Measurements from ENCODE around the gene CALD1.

The CALD1 gene

DNA sequence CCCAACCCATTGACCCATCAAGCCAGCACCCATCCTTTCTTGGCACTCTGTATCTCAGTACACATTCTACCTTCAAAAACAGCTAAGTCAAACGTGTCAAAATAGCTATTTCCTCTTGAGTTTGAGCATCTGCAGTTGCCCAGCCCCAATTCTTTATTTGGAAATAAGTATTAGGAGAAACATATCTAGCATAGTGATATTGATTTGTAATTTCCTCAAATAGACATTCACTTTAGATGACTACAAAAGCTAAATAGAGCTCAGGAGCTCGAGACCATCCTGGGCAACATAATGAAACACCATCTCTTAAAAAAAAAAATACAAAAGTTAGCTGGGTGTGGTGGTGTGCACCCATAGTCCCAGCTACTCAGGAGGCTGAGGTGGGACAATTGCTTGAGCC, 147.6 kb downstream of the CALD1 start:
- Mint-ChIP-seq H3K4me1 (no peaks in the 10 kb centered on the region), H3K36me3 (ENCODE audit: low read depth) (no peaks in the 10 kb centered on the region), H3K9me3 (peaks cover 2% of the 10 kb centered on the region), H3K4me3 (no peak overlapping the region), H3K27ac (no peak overlapping the region), H3K27me3 (no peaks in the 10 kb centered on the region)
- no peak for DNase-seq
- no peak for ATAC-seq

DNA sequence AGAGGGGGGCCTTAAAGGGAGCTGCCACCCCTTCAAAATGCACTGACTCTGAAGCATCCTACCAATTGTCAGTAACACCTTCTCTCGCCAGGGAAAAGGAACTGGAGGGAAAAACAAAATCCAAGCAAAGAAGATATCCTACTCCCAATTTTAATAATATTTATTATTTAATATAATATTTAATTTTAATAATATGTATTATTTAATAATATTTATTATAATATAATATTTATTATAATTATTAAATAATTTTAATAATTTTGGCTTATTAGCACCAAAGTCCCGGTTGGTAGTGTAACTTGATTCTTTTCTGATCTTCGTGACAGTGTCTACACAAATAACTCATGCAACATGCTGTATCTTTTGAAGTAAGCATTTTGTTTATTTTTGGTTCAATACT, 148.3 kb downstream of the CALD1 start:
- H3K27ac Mint-ChIP-seq, result no peak overlapping the region
- H3K27me3 Mint-ChIP-seq, result no peaks in the 10 kb centered on the region
- H3K4me1 Mint-ChIP-seq, result peaks cover under 1% of the 10 kb centered on the region
- no peak overlapping the region for H3K4me3 Mint-ChIP-seq
- DNase-seq, result no peak
- no peak for ATAC-seq
- no peaks in the 10 kb centered on the region for H3K36me3 Mint-ChIP-seq (ENCODE audit: low read depth)
- H3K9me3 Mint-ChIP-seq, result peaks cover 5% of the 10 kb centered on the region

DNA sequence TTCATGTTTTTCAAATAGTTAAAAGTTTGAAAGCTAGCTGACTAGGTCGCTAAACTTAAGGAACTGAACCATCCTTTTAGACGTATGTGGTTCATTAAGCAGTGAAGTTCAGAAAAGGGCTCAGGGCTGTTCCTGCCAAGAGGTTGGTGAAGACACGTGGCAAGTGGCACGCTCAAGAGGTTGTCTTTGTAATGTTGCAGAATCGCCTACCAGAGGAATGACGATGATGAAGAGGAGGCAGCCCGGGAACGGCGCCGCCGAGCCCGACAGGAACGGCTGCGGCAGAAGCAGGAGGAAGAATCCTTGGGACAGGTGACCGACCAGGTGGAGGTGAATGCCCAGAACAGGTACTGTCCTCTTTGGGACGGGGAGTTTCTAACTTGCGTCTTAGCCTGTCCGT, 149.1 kb downstream of the CALD1 start:
- Mint-ChIP-seq H3K9me3 (peaks cover 10% of the 10 kb centered on the region), H3K27ac (no peak overlapping the region), H3K36me3 (ENCODE audit: low read depth) (no peaks in the 10 kb centered on the region), H3K4me1 (peaks cover 7% of the 10 kb centered on the region), H3K27me3 (peaks cover 5% of the 10 kb centered on the region), H3K4me3 (no peak overlapping the region)
- no peak for DNase-seq
- no peak for ATAC-seq

DNA sequence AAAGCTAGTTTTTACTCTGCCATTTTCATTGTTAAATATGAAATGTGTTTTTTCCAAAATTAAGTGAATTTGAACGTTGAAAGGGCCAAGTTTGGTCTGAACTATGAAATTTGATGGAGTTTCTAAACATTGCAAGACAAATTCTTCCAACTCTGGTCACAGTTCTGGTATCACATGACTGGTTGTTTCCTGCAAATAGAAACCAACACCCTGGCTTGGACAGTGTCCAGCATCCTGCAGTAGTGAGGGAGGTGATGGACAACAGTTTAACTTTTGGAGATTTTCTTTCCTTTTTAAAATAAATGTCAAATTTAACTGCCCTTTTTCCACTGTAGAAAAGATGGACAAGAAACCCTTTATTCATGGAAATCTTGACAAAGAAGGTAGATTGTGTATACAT, 152.1 kb downstream of the CALD1 start:
- Mint-ChIP-seq H3K4me3 (no peak overlapping the region), H3K27ac (no peak overlapping the region), H3K27me3 (peaks cover 5% of the 10 kb centered on the region), H3K4me1 (peaks cover 7% of the 10 kb centered on the region), H3K9me3 (peaks cover 10% of the 10 kb centered on the region), H3K36me3 (ENCODE audit: low read depth) (no peaks in the 10 kb centered on the region)
- DNase-seq (no peak), ATAC-seq (no peak)

DNA sequence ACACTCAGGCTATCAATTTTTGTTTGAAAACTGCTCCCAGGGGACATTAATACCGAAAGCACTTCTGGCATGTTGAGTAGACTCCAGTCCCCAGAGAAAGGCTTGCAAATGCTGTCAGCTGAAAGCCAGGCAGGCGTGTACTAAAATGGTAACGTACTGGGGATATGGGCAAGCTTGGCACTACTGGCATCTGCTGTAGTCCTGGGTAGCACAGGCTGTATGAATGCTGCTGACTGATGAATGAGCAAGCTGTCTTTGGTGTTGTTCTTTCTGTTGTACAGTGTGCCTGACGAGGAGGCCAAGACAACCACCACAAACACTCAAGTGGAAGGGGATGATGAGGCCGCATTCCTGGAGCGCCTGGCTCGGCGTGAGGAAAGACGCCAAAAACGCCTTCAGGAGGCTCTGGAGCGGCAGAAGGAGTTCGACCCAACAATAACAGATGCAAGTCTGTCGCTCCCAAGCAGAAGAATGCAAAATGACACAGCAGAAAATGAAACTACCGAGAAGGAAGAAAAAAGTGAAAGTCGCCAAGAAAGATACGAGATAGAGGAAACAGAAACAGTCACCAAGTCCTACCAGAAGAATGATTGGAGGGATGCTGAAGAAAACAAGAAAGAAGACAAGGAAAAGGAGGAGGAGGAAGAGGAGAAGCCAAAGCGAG, 153.4 kb downstream of the CALD1 start:
- Mint-ChIP-seq H3K4me1 (peaks cover 7% of the 10 kb centered on the region), H3K27me3 (peaks cover 5% of the 10 kb centered on the region), H3K4me3 (peak overlapping the region; percentile 2), H3K27ac (peak overlapping the region; percentile 61), H3K36me3 (ENCODE audit: low read depth) (no peaks in the 10 kb centered on the region), H3K9me3 (peaks cover 10% of the 10 kb centered on the region)
- DNase-seq, result no peak
- no peak for ATAC-seq

DNA sequence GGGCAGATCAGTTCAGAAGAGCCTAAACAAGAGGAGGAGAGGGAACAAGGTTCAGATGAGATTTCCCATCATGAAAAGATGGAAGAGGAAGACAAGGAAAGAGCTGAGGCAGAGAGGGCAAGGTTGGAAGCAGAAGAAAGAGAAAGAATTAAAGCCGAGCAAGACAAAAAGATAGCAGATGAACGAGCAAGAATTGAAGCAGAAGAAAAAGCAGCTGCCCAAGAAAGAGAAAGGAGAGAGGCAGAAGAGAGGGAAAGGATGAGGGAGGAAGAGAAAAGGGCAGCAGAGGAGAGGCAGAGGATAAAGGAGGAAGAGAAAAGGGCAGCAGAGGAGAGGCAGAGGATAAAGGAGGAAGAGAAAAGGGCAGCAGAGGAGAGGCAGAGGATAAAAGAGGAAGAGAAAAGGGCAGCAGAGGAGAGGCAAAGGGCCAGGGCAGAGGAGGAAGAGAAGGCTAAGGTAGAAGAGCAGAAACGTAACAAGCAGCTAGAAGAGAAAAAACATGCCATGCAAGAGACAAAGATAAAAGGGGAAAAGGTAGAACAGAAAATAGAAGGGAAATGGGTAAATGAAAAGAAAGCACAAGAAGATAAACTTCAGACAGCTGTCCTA, 154.1 kb downstream of the CALD1 start:
- DNase-seq (no peak), ATAC-seq (no peak)
- peaks cover 7% of the 10 kb centered on the region for H3K4me1 Mint-ChIP-seq
- peaks cover 5% of the 10 kb centered on the region for H3K27me3 Mint-ChIP-seq
- no peaks in the 10 kb centered on the region for H3K36me3 Mint-ChIP-seq (ENCODE audit: low read depth)
- no peak overlapping the region for H3K4me3 Mint-ChIP-seq
- peaks cover 10% of the 10 kb centered on the region for H3K9me3 Mint-ChIP-seq
- peak overlapping the region; percentile 61 for H3K27ac Mint-ChIP-seq

DNA sequence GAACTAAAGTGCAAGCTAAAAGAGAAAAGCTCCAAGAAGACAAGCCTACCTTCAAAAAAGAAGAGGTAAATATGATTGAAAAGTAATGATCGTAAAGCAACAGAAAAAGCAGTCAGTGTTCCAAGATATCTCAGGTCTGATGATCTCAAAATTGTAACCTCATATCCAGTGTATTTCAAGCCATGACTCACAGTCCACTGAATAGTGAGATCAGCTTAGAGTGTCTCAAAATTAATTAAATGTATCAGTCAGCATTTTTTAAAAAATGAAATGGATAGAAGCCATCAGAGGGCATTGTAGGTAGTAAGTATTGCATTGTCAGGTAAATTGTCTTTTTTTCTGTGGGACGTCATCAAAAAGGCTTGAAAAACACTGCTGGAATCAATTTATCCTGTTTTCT, 156.3 kb downstream of the CALD1 start:
- Mint-ChIP-seq H3K4me3 (no peak overlapping the region), H3K27ac (no peak overlapping the region), H3K9me3 (peaks cover 10% of the 10 kb centered on the region), H3K27me3 (peaks cover 5% of the 10 kb centered on the region), H3K36me3 (ENCODE audit: low read depth) (no peaks in the 10 kb centered on the region), H3K4me1 (peaks cover 7% of the 10 kb centered on the region)
- ATAC-seq, result no peak
- DNase-seq, result no peak

DNA sequence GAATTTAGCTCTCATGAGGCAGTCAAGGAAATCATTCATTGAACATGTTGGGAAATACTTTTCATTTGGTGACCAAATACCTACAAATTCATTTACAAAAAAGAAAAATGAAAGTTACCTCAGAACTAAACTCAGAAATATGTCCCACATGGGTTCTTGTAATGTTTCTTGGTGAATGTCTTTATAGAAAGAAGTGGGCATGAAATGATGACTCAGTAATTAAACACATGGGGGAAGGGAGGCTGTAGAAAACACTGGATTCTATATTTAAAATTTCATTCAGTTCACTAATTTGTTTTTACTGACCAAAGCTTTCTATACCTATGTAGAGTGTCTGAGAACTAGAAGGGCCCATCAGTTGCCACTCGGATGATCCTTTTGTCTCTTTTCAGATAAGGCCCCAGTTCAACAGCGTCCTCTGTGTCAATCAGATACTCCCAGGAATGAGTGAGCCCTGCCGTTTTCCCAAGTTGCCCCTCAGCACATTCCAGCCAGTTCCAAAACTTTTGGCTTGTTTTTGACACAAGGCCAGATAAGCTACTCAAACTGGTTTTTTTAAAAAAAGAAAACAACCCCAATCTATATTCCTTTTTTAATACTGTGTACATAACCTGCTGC, 157.6 kb downstream of the CALD1 start:
- ATAC-seq (no peak), DNase-seq (no peak)
- no peaks in the 10 kb centered on the region for H3K36me3 Mint-ChIP-seq (ENCODE audit: low read depth)
- H3K9me3 Mint-ChIP-seq, result peaks cover 9% of the 10 kb centered on the region
- H3K4me3 Mint-ChIP-seq, result no peak overlapping the region
- H3K27me3 Mint-ChIP-seq, result peaks cover 5% of the 10 kb centered on the region
- H3K4me1 Mint-ChIP-seq, result peaks cover 7% of the 10 kb centered on the region
- H3K27ac Mint-ChIP-seq, result no peak overlapping the region

DNA sequence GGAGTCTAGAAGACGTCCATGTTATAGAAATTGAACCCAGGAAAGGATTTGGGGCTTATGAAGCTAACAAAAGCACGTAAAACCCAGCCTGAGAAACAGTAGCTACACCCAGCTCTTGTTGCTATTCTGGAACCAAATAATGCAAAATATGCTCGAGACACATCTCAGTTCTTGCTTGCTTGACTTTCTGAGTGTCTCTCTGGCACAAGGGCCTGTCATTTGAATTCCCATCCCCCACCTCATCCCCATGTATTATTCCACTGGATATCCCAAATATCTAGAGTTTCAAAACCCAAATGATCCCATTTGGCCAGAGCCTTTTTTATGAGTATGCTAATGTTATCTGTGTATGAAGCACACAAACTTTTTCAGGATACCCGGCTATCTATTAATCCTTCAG, 158.7 kb downstream of the CALD1 start:
- no peak for DNase-seq
- ATAC-seq, result no peak
- H3K36me3 Mint-ChIP-seq (ENCODE audit: low read depth), result no peaks in the 10 kb centered on the region
- peaks cover 3% of the 10 kb centered on the region for H3K9me3 Mint-ChIP-seq
- H3K4me3 Mint-ChIP-seq, result no peak overlapping the region
- peaks cover 3% of the 10 kb centered on the region for H3K27me3 Mint-ChIP-seq
- H3K4me1 Mint-ChIP-seq, result peaks cover 2% of the 10 kb centered on the region
- H3K27ac Mint-ChIP-seq, result no peak overlapping the region

DNA sequence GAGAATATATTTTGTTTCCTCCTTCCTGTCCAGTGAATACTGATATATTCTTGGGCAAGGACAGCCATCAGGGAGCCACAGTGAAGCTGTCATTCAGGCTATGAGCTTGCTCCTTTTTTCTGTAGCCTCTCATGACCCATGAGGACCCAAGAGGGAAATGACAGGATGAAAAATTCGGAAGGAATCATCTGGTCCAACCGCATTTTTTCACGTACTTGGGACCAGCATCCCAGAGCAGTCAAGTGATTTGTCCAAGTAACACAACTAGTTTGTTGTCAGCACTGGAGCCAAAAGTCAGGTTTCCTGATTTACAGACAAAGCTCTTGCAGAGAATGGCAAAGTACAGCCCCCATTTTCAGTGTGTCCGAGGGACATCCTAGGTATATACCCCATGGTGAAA, 159.7 kb downstream of the CALD1 start:
- DNase-seq, result no peak
- H3K27ac Mint-ChIP-seq, result no peak overlapping the region
- H3K9me3 Mint-ChIP-seq, result no peaks in the 10 kb centered on the region
- H3K36me3 Mint-ChIP-seq (ENCODE audit: low read depth), result no peaks in the 10 kb centered on the region
- no peaks in the 10 kb centered on the region for H3K27me3 Mint-ChIP-seq
- no peak overlapping the region for H3K4me3 Mint-ChIP-seq
- no peaks in the 10 kb centered on the region for H3K4me1 Mint-ChIP-seq
- no peak for ATAC-seq

DNA sequence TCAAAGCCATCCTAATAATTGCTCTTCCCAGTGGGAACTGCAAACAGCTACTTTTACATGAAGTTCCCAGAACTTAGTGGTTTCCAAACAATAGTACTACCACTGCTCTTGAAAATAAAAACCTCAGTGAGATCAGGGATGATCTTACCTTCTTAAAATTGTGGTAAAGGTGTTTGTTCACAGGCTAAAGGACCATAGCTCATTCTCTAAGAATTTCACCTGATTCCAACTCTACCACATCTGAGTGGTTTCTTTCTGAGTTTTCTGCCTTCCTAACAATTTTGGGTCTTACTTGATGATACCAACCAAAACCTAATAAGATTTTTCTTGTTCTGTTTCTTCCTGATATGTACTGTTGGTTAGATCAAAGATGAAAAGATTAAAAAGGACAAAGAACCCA, 161.3 kb downstream of the CALD1 start:
- H3K4me3 Mint-ChIP-seq, result no peak overlapping the region
- no peak overlapping the region for H3K27ac Mint-ChIP-seq
- H3K36me3 Mint-ChIP-seq (ENCODE audit: low read depth), result no peaks in the 10 kb centered on the region
- ATAC-seq, result no peak
- no peaks in the 10 kb centered on the region for H3K9me3 Mint-ChIP-seq
- no peaks in the 10 kb centered on the region for H3K4me1 Mint-ChIP-seq
- DNase-seq, result no peak
- H3K27me3 Mint-ChIP-seq, result no peaks in the 10 kb centered on the region

DNA sequence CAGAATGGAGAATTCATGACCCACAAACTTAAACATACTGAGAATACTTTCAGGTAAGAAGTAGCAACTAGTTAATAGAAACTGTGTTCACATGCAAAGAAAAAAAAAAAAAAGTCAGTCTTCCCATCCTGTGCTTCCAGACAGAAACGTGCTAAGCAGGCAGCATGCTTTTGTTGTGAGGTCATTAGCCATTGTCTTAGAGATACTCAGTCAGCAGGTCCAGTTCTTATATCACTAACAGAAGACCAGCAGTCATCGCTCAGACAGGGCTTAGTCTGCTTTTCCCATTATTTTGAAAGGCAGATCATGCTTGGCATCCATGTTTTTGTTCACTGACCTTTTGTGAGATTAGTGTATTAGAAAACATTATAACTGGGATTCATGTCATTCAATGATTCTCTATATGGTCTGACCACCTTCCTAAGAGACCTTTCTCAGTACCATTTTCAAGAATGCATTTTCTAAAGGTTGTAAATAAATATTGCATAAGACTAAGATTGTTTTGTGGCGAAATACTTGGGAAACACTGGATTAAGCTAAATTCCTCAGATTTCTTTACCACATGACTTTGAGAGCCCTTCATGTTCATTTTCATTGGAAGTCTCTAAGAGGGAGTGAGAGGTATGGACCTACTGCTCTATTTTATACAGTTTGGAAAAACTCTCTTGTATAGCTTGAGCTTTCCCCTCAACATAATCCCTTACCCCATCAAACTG, 161.9 kb downstream of the CALD1 start:
- no peak for DNase-seq
- H3K4me1 Mint-ChIP-seq, result peaks cover 3% of the 10 kb centered on the region
- no peaks in the 10 kb centered on the region for H3K36me3 Mint-ChIP-seq (ENCODE audit: low read depth)

DNA sequence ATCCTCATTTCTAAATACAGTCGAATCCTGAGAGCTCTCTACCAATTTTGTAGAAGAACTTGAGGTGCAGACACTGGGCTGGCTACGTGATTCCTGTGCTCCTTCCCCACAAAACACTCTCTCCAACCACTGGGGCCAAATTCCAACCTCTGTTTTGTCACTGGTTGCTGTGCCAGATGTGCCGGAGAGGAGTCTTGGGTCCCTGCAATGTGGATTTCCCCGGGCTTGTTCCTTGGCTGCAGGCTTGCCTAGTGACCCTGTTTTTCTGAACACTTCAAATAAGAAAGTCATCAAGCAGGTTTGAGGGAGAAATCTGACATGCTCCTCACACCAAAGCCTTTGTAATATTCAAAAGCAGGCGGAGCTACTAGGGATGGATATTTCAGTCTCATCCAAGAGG, 162.5 kb downstream of the CALD1 start:
- no peak overlapping the region for H3K27ac Mint-ChIP-seq
- no peaks in the 10 kb centered on the region for H3K9me3 Mint-ChIP-seq
- no peak for ATAC-seq

More for the DNA sequence above, 161.9 kb downstream of the CALD1 start:
- Mint-ChIP-seq H3K4me3 (no peak overlapping the region), H3K27me3 (no peaks in the 10 kb centered on the region), H3K27ac (no peak overlapping the region), H3K9me3 (no peaks in the 10 kb centered on the region)
- ATAC-seq, result no peak

DNA sequence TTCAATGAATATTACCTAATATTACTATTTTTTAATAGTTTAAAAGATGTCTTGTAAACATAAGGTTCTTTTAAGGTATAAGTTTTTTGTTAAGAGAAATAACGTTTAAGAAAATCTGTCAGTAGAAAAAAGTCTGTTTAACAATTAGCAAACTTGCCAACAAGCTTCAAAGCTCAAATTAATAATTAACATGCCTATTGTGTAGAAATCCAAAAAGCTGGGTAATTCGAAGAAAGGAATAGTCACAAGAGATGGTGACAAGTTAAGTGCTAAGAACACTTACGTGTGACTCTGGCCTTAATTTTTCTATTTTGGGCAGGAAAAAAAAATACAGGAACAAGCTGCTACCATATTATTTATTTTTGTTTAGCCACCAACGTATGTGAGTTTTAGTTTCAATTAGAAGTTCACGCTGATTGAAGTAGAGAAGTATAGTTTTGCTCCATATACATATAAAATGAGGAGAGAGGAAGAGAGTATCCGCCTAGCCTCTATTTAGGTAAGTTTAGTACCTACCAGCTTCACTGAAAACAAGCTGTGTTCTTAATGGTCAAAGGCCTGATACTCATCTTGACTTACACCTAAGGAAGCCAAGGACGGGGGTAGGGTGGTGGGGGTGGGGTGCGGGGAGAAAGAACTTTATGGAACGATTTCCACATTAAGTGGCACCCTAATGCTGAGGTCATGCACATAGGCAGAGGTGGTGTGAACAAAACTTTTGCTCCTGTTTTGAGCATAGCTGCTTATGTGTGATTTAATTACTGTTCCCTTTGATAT, 163.4 kb downstream of the CALD1 start:
- peaks cover 9% of the 10 kb centered on the region for H3K4me1 Mint-ChIP-seq

More for the DNA sequence above, 162.5 kb downstream of the CALD1 start:
- H3K27me3 Mint-ChIP-seq, result no peaks in the 10 kb centered on the region
- H3K36me3 Mint-ChIP-seq (ENCODE audit: low read depth), result no peaks in the 10 kb centered on the region
- peaks cover 7% of the 10 kb centered on the region for H3K4me1 Mint-ChIP-seq
- H3K4me3 Mint-ChIP-seq, result no peak overlapping the region
- no peak for DNase-seq

More for the DNA sequence above, 163.4 kb downstream of the CALD1 start:
- Mint-ChIP-seq H3K36me3 (ENCODE audit: low read depth) (no peaks in the 10 kb centered on the region), H3K4me3 (no peak overlapping the region), H3K27me3 (no peaks in the 10 kb centered on the region), H3K27ac (no peak overlapping the region), H3K9me3 (no peaks in the 10 kb centered on the region)
- DNase-seq, result no peak
- no peak for ATAC-seq

All from activated naive CD8-positive, alpha-beta T cell treated with anti-CD3 and anti-CD28 coated beads, Interleukin-2, amount 50 U/mL, for 24 hours (primary cell).